Measurements from ENCODE around the gene CCBE1. TPM values are rescaled to one million over a fixed set of nuclear protein-coding genes. Genes with fewer than 3 reads are reported as not detected.

The CCBE1 gene
- total and polyA plus RNA-seq, 12 donors: 0.24 to 10.3 (median 1.3) TPM

- H3K36me3 ChIP-seq: no peaks in the 10 kb centered on the region
- 81 to 87% methylated on average over 5 of the region's 5 CpGs for WGBS, 2 donors
- peaks cover 0 to 6% (median 0%) of the 10 kb centered on the region in 7 donors for H3K27me3 ChIP-seq
- ATAC-seq (no peak), DNase-seq (no peak)
- intact Hi-C loops (cut with DNase I): no loop called here
- H3K27ac ChIP-seq: no peak overlapping the region
- TF ChIP-seq CTCF (IDR thresholded peaks at IDR 0.05): no peak
- H3K4me1 ChIP-seq: peaks cover 0 to 7% (median 0%) of the 10 kb centered on the region in 9 donors
- no peak overlapping the region for H3K4me3 ChIP-seq
- no peaks in the 10 kb centered on the region for H3K9me3 ChIP-seq
Observed at GRCh38 chr18:59681051-59681450, 16.2 kb downstream of the CCBE1 start.

- no peak overlapping the region for H3K27ac ChIP-seq
- no peaks in the 10 kb centered on the region for H3K36me3 ChIP-seq
- H3K4me3 ChIP-seq: no peak overlapping the region
- 19 to 36% methylated on average over 2 of the region's 2 CpGs for WGBS, 2 donors
- H3K4me1 ChIP-seq: no peaks in the 10 kb centered on the region
- H3K9me3 ChIP-seq: no peaks in the 10 kb centered on the region
- TF ChIP-seq CTCF (IDR thresholded peaks at IDR 0.05): no peak
- ATAC-seq (no peak), DNase-seq (no peak)
- intact Hi-C loops (cut with DNase I): no loop called here
- no peaks in the 10 kb centered on the region for H3K27me3 ChIP-seq
Observed at GRCh38 chr18:59675346-59675745, 21.9 kb downstream of the CCBE1 start.

- Histone ChIP-seq H3K27me3 (no peaks in the 10 kb centered on the region), H3K27ac (no peak overlapping the region), H3K4me1 (peaks cover 0 to 1% (median 0%) of the 10 kb centered on the region in 9 donors), H3K4me3 (no peak overlapping the region), H3K9me3 (no peaks in the 10 kb centered on the region), H3K36me3 (no peaks in the 10 kb centered on the region)
- no peak for TF ChIP-seq CTCF (IDR thresholded peaks at IDR 0.05)
- no peak for DNase-seq
- ATAC-seq: no peak
- intact Hi-C loops (cut with DNase I): no loop called here
- WGBS, 2 donors: 47 to 59% methylated on average over 1 of the region's 1 CpG
Observed at GRCh38 chr18:59674903-59675270, 22.3 kb downstream of the CCBE1 start.

GRCh38 chr18:59674186-59674902, 22.9 kb downstream of the CCBE1 start:
- H3K9me3 ChIP-seq: no peaks in the 10 kb centered on the region
- H3K36me3 ChIP-seq: no peaks in the 10 kb centered on the region
- intact Hi-C loops (cut with DNase I): no loop called here
- TF ChIP-seq CTCF (IDR thresholded peaks at IDR 0.05): no peak
- peaks cover 0 to 5% (median 0%) of the 10 kb centered on the region in 9 donors for H3K4me1 ChIP-seq
- ATAC-seq (no peak), DNase-seq (no peak)
- no peak overlapping the region for H3K4me3 ChIP-seq
- 87 to 88% methylated on average over 6 of the region's 6 CpGs for WGBS, 2 donors
- no peaks in the 10 kb centered on the region for H3K27me3 ChIP-seq
- no peak overlapping the region for H3K27ac ChIP-seq
